GM15510 (cell line): Measurements from ENCODE around the gene CENATAC.

Source experiments
- POLR2A ChIP-seq: IDR thresholded peaks from 3 replicates; pipeline ENCODE4 v1.6.1; 2011; ENCODE audit warnings: borderline replicate concordance; ENCODE audit not compliant: insufficient read length; ENCODE audit errors: extremely low read depth

The CENATAC gene

DNA sequence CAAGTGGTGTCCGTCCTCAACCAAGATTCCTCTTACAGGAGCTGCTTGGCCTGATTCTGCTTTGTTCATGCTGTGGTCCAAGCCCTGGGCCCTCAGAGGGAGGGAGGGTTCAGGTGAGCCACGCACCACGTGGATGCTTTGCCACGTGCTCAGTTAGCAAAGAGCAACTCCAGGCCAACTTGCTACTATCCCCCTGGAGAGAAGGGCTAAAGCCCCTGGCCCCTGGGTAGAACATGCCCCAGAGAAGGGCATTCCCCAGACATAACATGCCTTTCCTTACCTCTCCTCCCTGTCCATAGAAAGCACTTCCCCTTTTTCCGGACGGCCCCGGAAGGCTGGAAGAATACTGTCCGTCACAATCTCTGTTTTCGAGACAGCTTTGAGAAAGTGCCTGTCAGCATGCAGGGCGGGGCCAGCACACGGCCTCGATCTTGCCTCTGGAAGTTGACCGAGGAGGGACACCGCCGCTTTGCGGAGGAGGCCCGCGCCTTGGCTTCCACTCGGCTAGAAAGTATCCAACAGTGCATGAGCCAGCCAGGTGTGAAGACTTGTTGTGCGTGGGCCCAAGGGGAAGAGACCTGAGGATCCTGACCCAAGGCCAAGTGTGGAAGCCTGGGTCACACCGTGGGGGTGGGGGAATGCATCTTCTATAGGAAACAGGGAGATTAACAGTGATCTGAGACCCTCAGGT, 17.6 kb upstream of the CENATAC start:
- TF ChIP-seq POLR2A, result no peak

DNA sequence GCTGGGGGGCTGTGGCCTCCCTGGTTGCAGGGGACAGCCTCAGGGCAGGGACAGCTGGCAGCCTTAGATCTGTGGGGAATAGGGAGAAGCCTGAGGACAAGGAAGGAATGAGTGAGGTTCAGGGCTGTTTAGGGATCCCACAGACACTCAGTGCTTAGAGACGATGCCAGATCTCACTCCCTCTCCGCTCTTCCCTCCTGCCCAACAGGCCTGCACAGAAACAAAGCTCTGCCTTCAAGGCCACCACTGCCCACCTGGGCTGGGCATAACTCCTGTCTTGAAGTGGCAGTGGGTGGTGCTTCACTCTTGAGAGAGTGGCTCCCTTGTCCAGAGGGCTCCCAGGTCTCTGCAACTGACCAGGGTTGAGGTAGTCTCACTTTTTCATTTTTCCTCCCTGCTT, 13.1 kb upstream of the CENATAC start:
- no peak for TF ChIP-seq POLR2A

DNA sequence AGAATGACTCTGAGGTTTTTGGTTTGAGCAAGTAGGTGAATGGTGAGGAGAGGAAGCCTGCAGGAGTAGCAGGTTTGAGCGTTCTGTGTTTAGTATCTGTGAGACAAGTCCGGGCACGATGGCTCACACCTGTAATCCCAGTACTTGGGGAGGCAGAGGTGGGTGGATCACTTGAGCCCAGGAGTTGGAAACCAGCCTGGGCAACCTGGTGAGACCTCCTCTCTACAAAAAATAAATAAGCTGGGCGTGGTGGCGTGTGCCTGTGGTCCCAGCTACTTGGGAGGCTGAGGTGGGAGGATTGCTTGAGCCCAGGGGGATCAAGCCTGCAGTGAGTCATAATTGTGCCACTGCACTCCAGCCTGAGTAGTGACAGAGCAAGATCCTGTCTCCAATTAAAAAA, 9.7 kb upstream of the CENATAC start:
- TF ChIP-seq POLR2A, result no peak

DNA sequence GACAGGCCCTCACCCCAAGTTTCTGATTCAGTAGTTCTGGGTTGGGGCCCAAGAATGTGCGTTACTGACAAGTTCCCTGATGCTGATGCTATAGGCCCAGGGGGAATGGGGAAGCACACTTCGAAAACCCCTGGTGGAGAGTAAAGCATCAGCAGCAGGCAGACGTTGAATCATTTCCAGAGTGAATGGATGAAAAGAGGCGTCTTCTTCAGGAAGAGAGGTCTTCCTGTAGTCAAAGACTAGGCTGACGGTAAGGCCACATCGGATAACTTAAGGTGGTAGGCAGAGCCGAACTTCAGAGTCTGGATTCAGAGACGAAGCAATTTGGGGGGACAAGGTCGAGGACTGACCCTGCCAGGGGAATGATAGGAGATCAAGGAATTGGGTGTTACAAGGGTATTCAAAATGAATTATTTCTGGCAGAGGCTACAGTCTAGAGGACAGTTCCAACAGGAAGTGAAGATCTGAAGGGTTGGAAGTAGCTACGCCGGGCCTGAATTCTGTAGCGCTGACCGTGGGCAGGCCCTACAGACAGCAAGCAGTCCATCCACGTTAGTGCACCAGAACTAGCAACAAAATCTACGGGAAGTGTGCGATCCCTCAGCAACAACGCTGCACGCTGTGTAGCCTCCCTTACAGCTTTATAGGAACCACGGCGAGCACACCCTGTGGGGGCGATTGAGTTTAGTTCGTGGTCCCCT, 862 bp upstream of the CENATAC start:
- no peak for TF ChIP-seq POLR2A

DNA sequence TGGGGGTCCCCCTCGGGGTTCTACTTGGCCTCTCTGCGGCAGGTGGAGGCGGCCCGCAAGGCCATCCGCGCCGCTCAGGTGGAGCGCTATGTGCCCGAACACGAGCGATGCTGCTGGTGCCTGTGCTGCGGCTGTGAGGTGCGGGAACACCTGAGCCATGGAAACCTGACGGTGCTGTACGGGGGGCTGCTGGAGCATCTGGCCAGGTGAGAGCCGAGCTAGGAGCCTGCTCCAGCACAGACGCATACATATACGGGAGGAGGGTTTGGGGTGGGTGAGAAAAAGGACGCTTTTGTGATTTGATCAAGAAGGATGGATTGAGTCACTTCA, 415 bp downstream of the CENATAC start:
- TF ChIP-seq POLR2A, result no peak

DNA sequence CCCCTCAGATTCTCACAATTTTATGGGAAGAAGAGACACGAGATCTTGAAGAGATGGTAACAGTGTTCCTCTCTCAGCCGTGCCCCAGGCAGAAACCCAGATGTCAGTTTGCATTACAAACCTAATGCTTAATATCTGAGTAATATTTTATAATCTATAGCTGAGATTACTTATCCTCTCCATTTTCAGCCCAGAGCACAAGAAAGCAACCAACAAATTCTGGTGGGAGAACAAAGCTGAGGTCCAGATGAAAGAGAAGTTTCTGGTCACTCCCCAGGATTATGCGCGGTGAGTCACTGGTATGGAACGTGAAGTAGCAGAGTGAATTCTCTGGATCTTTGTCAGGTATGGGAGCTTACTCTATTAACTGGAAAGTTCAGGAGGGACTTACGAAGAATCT, 884 bp downstream of the CENATAC start:
- TF ChIP-seq POLR2A, result no peak

DNA sequence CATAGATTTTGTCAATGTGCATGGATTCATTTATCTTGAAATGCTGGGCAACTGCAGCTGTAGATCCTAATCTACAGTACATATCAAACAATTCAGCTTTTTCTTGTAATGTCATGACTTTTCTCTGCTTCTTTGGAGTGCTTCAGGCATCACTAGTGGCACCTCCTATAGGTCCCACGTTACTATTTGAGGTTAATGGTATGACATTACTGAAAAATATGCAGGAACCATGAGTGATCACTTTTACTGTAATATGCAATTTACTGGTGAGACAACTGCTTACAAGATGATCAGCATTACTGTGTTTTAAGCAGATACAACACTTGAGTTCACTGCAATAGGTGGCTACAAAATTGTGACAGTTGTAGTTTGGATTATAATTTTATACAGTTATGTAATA, 3.0 kb downstream of the CENATAC start:
- TF ChIP-seq POLR2A, result no peak

DNA sequence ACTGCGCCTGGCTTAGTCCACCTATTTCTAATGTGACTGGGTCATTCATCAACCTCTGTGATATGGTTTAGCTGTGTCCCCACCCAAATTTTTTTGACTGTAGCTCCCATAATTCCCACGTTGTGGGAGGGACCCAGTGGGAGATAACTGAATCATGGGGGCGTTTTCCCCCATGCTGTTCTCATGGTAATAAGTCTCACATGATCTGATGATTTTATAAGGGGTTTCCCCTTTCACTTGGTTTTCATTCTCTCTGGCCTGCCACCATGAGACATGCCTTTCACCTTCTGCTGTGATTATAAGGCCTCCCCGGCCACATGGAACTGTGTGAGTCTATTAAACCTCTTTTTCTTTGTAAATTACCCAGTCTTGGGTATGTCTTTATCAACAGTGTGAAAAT, 8.7 kb downstream of the CENATAC start:
- TF ChIP-seq POLR2A, result no peak

DNA sequence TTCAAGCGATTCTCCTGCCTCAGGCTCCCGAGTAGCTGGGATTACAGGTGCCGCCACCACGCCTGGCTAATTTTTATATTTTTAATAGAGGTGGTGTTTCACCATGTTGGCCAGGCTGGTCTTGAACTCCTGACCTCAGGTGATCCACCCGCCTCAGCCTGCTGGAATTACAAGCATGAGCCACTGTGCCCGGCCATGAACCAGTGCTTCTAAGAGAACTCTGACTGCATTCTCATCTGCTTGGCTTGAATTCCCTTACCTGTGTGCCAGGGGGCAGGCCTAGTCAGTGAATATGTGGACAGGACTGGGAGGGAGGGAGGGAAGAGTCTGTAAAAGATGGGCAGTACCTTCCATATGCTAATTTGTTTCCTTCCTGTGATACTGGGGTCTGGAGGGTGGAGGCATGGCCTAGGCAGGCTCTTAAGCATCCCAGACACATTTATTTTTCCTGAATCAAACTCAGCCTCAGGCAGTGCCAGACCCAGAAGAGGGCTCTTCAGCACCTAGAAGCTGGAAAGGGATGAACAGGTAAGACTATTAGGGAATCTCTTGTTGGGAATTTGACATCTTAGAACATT, 13.6 kb downstream of the CENATAC start:
- TF ChIP-seq POLR2A, result no peak

DNA sequence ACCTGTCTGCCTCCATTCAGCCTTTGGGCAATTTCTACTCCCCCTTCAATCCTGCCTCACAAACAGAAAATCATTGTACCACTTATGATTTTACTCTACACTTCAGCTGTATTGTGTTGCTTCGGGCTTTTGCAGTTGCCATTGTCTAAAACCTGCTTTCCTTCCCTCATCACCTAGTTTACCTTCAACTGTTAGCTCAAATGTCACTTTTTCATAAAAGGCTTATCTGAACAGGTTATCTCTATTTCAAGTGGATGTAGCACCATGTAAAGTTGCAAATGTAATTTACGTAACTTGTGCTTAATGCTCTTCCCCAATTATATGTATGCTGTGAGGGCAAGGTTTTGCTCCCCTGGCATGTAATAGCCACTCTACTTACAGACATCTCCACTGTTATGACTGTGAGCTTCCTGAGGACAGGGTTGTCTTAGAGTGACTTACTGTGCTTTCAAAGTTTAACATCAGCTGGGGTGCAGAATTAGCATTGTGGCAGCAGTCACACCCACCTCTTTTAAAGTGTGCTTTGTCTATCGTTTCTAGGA, 14.8 kb downstream of the CENATAC start:
- no peak for TF ChIP-seq POLR2A

DNA sequence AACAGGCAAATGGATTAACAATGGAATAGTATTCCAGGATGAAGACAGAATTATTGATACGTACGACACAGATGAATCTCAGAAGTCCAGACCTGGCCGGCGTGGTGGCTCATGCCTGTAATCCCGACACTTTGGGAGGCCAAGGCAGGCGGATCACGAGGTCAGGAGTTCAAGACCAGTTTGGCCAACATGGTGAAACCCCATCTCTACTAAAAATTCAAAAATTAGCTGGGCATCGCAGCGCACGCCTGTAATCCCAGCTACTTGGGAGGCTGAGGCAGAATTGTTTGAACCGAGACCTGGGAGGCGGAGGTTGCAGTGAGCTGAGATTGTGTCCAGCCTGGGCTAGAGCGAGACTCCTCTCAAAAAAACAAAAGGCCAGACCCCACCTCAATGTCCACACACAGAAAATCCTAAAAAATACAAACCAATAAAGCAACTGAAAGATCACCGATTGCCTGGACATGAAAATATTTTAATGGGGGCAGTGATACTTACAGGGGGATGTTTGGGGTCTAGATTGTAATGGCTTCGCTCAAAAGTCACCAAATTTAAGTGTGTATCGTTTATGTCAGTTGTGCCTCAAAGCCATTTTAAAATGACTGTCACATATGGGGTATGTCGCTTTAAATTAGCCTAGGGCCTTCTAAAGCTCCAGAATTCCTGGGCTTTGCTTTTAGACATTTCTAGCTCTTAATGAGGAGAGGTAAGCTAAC, 16.4 kb downstream of the CENATAC start:
- no peak for TF ChIP-seq POLR2A

DNA sequence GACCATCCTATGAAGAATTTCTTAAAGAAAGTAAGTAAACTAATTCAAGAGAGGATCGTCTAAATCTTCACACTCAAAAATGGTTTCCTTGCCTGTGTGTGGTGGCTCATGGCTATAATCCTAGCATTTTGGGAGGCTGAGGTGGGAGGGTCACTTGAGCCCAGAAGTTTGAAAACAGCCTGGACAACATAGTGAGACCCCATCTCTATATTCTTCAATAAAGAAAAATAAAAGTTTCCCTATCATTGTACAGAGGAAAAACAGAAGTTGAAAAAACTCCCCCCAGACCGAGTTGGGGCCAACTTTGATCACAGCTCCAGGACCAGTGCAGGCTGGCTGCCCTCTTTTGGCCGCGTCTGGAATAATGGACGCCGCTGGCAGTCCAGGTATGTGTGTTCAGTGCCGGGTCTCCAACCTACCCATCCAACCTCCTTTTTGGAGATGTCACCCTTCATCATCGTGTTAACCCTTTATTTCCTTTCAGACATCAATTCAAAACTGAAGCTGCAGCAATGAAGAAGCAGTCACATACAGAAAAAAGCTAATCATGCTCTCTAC, 17.2 kb downstream of the CENATAC start:
- no peak for TF ChIP-seq POLR2A

DNA sequence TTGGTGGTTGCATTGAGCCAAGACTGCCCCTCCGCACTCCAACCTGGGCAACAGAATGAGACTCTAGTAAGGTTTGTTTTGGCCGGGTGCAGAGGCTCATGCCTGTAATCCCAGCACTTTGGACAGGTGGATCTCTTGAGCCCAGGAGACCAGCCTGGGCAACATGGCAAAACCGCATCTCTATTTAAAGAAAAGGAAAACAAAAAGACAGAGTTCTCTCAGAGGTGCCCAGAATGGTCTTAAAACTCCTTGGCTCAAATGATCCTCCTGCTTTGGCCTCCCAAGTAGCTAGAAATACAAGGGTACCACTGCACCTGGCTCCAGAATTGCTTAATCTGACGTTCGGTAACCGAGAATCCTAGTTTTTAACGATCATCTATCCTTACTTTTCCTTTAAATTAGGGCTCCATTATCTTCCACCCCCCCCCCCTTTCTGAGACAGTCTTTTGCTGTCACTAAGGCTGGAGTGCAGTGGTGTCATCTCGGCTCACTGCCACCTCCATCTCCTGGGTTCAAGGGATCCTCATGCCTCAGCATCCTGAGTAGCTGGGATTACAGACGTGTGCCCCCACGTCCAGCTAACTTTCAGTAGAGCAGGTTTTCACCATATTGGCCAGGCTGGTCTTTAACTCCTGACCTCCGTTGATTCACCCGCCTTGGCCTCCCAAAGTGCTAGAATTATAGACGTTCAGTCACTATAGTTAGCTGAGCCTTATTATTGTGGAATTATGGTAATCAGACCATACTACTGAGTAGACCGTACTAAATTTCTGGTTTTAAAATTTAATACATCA, 18.5 kb downstream of the CENATAC start:
- TF ChIP-seq POLR2A, result no peak
